Gastroesophageal sphincter (tissue), 3 donors: ENCODE results near the gene BRMS1.
A peak's percentile ranks its signal among the peaks of the same experiment; 100 is the strongest.

Experiments
- EP300 ChIP-seq: sonication (generic); formaldehyde crosslinking; IDR thresholded peaks from one replicate; pipeline ENCODE4 v1.6.1; 2017; ENCODE audit warnings: antibody characterized with exemption, mild to moderate bottlenecking
- TF ChIP-seq, protein P1 (sequence below), 4 experiments: fragments of 200-600 bp in 2 of 4; fragments of 450-650 bp in 2 of 4; sonication (generic) in 1 of 4; IDR thresholded peaks; one replicate each; pipeline ENCODE4 v1.5.1; 2017 to 2019; ENCODE audit warnings: antibody characterized with exemption in 4 of 4, mild to moderate bottlenecking in 2 of 4, moderate library complexity in 2 of 4

DNA sequence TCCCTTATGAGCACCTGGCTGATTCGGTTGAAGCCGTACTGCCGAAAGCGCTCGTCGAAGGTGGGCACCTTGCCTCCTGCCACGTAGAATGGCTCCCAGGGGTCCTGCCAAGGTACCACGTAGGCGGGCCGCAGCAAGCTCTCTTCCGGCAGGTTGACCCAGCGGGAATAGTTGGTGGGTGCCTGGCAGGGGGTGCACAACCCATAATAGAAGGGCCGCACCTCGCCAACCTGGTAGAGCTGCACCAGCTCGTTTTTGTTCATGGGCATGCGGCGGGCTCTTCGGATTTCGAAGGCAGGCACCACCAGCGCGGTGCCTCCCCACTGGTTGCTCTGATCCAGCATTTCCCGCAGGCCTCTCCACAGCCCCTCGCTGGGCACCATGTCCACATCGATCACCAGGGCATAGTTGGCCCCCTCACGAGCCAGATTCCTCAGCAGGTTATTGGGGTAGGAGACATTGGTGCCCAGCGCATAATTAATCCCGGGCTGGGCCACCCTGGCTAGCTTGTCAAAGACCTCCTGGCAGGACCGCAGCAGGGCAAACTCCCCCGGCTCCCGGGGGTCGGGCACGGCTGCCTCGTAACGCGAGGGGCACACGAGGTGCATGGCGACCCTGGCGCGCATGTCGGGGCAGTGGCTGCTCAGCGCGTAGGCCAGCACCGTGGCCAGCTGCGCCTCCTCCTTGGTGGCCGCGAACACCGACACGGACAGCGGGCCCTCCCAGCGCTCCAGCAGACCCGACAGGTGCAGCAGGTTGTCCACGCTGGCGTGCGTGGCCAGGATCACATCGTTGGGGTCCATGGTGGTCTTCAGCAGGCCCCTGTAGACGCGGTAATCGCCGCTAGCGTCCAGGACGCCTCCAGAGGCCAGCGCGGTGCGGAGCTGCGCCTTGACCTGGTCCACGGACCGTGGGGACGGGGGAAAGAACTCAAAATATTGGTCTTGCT lies 1.8 kb upstream of the BRMS1 start:
- TF ChIP-seq, protein P1, sequence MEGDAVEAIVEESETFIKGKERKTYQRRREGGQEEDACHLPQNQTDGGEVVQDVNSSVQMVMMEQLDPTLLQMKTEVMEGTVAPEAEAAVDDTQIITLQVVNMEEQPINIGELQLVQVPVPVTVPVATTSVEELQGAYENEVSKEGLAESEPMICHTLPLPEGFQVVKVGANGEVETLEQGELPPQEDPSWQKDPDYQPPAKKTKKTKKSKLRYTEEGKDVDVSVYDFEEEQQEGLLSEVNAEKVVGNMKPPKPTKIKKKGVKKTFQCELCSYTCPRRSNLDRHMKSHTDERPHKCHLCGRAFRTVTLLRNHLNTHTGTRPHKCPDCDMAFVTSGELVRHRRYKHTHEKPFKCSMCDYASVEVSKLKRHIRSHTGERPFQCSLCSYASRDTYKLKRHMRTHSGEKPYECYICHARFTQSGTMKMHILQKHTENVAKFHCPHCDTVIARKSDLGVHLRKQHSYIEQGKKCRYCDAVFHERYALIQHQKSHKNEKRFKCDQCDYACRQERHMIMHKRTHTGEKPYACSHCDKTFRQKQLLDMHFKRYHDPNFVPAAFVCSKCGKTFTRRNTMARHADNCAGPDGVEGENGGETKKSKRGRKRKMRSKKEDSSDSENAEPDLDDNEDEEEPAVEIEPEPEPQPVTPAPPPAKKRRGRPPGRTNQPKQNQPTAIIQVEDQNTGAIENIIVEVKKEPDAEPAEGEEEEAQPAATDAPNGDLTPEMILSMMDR (IDR thresholded peaks at IDR 0.05), result peak in 1 of 4 experiments; percentile 1
- no peak for TF ChIP-seq EP300
